Kidney (tissue), 14 donors: ENCODE results near the gene CCL21. TPM values are rescaled to one million over a fixed set of nuclear protein-coding genes. Genes with fewer than 3 reads are reported as not detected.

Experiments used
- DNase-seq, 5 donors: peaks; one replicate each; pipeline ENCODE4 v3.0.0-alpha.2; 2013 to 2020
- FAIRE-seq: peaks from 2 replicates; lab custom pipeline; 2012; peaks lifted over from hg19 to GRCh38; lab: Jason Lieb, UNC
- H3K27ac ChIP-seq, 2 donors: one replicate each; pipeline ENCODE4 v1.7.0; 2013; ENCODE audit warnings: low read depth in 2 of 2, low read length in 2 of 2, inconsistent platforms in 1 of 2
- H3K27me3 ChIP-seq: one replicate; pipeline ENCODE4 v1.7.1; 2013; ENCODE audit warnings: low read length, inconsistent platforms; ENCODE audit not compliant: control insufficient read depth, insufficient read depth
- H3K36me3 ChIP-seq, 3 donors: one replicate each; pipeline versions ENCODE4 v1.7.0 to v1.7.1; 2013; ENCODE audit warnings: low read length in 3 of 3, control low read depth in 1 of 3, inconsistent platforms in 1 of 3; ENCODE audit not compliant: insufficient read depth in 3 of 3, control insufficient read depth in 2 of 3
- H3K4me1 ChIP-seq, 3 donors: one replicate each; pipeline versions ENCODE4 v1.7.0 to v1.7.1; 2013; ENCODE audit warnings: low read length in 3 of 3, inconsistent platforms in 1 of 3, low read depth in 1 of 3; ENCODE audit not compliant: control insufficient read depth in 2 of 3, insufficient read depth in 2 of 3
- H3K4me3 ChIP-seq, 3 donors: one replicate each; pipeline versions ENCODE4 v1.7.0 to v1.8.1; 2013; ENCODE audit warnings: low read length in 3 of 3, control low read depth in 1 of 3, inconsistent platforms in 1 of 3
- H3K9ac ChIP-seq, 3 donors: one replicate each; pipeline versions ENCODE4 v1.7.0 to v1.7.1; 2013; ENCODE audit warnings: low read length in 3 of 3, control low read depth in 1 of 3, inconsistent platforms in 1 of 3
- H3K9me3 ChIP-seq, 3 donors: one replicate each; pipeline versions ENCODE4 v1.7.0 to v1.7.1; 2013; ENCODE audit warnings: low read length in 3 of 3, control low read depth in 1 of 3, inconsistent platforms in 1 of 3; ENCODE audit not compliant: control insufficient read depth in 2 of 3, insufficient read depth in 1 of 3
- CTCF ChIP-seq: IDR thresholded peaks from 3 replicates; pipeline ENCODE4 v1.5.1; 2012; ENCODE audit warnings: mild to moderate bottlenecking, moderate library complexity, borderline replicate concordance; ENCODE audit not compliant: insufficient read depth; ENCODE audit errors: extremely low read depth
- intact Hi-C: fragments of 100-400 bp; cut with DNase I; formaldehyde crosslinking; loops from one replicate; pipeline ENCODE4 v1.11.1; 2022
- polyA plus RNA-seq: library from polyadenylated mRNA; stranded (reverse); fragments of 350-450 nt; fragmentation: Illumina TruSeq; extraction: RNeasy Lipid Tissue Mini Kit (QIAGEN cat#74804); gene quantifications from one replicate; pipeline ENCODE4 v1.2.3, GENCODE V29; 2014; ENCODE audit warnings: low read depth, low replicate concordance; ENCODE audit not compliant: insufficient read depth
- total RNA-seq: library from RNA; stranded (reverse); fragmentation: NEBNext Ultra II Directional; extraction: Animal tissue kit (Norgen Biotek cat#: 25700); gene quantifications from one replicate; pipeline ENCODE4 v1.2.1, GENCODE V29; 2021
- donor health status: control.
- donor health status: control.
- donor health status: control.
- donor health status: control.
- donor health status: control.
- donor health status: DM: yes; HTN: yes; CAD: no.
- donor health status: Normal renal cell carcinoma (clear cell type).

The CCL21 gene
- total and polyA plus RNA-seq, 2 donors from 2014 or later = 42.8 to 92.8 TPM

DNA sequence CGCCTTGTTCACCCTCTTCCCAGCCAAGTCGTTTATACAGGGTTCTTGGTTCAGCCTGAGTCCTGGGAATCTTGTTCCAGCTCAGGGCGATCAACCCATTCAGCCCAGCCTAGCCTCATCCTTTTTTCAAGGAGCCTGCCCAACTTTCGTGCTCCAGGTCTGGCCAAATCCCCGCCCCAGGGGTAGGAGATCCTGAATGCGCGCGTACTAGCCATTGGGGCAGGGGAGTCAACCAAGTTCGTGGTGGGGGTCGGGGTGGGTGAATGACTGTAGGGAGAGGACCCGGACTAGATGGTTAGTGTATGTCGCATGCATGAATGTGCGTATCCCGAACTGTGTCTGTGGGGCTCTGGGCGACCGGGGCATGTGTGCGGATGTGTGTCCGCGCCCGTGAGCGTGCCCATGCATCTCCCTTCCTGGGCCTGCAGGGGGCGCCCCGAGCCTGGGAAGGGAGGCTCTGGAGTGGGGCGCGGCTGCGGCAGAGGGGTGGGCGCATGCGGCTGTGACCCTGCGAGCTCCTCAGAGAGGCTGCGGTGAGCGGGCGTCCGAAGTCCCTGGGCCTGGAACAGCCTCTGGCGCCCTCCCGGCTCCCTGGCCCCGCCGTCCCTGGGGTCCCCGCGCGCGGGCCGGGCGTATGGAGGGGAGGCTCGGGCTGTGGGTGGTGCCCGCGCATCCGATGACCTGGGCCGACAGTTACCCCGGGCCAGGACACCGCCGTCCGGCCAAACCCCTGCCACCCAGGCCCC, 8.7 kb downstream of the CCL21 start:
- H3K27ac ChIP-seq = peak overlapping the region in 1 of 2 donors; percentile 20
- TF ChIP-seq CTCF = peak; percentile 78
- peak overlapping the region in 2 of 3 donors; percentile 65 to 73 for H3K9ac ChIP-seq
- DNase-seq = peak; percentile 76 to 90 (median 86)
- H3K4me1 ChIP-seq = peaks cover 0 to 2% (median 0%) of the 10 kb centered on the region in 3 donors
- intact Hi-C loops = no loop called here
- H3K9me3 ChIP-seq = no peaks in the 10 kb centered on the region
- peak overlapping the region in 2 of 3 donors; percentile 79 for H3K4me3 ChIP-seq
- H3K27me3 ChIP-seq = no peaks in the 10 kb centered on the region
- H3K36me3 ChIP-seq = no peaks in the 10 kb centered on the region
- no peak for FAIRE-seq

DNA sequence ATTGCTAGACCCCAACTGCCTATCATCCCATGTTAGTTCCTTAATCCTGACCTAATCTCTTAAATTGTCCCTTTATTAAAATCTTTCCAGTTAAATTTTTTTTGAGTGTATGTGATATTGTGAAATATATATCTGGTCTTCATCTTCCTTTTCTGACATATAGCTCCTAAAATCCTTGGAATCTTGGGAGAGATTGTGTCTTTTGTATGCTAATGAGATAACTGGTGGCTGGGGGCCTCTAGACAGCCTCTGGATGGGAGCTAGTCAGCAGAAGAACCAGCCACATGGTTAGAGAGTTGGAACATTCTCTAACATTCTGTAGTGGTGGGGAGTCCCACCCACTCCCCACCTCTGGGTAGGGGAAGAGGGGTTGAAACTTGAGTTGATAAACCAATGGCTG, 15.1 kb downstream of the CCL21 start:
- no peak for FAIRE-seq
- H3K9ac ChIP-seq = no peak overlapping the region
- no peaks in the 10 kb centered on the region for H3K36me3 ChIP-seq
- no peak overlapping the region for H3K4me3 ChIP-seq
- DNase-seq = no peak
- intact Hi-C loops = no loop called here
- H3K27me3 ChIP-seq = no peaks in the 10 kb centered on the region
- no peaks in the 10 kb centered on the region for H3K4me1 ChIP-seq
- H3K9me3 ChIP-seq = no peaks in the 10 kb centered on the region
- TF ChIP-seq CTCF = no peak
- H3K27ac ChIP-seq = no peak overlapping the region

- H3K27me3 ChIP-seq = no peaks in the 10 kb centered on the region
- intact Hi-C loops = no loop called here
- no peak overlapping the region for H3K4me3 ChIP-seq
- no peaks in the 10 kb centered on the region for H3K36me3 ChIP-seq
- H3K27ac ChIP-seq = no peak overlapping the region
- no peak for TF ChIP-seq CTCF
- no peaks in the 10 kb centered on the region for H3K4me1 ChIP-seq
- DNase-seq = no peak
- H3K9me3 ChIP-seq = no peaks in the 10 kb centered on the region
- no peak for FAIRE-seq
- H3K9ac ChIP-seq = no peak overlapping the region
Observed at GRCh38 chr9:34693560-34693959, 16.4 kb downstream of the CCL21 start.
